NT2/D1 (cell line): Measurements from ENCODE around the gene ABCA2.

Experiments used
- YY1 ChIP-seq: IDR thresholded peaks from 2 replicates; pipeline ENCODE4 v1.6.1; 2011; ENCODE audit not compliant: insufficient read length, insufficient read depth
- ZNF274 ChIP-seq: IDR thresholded peaks from 2 replicates; pipeline ENCODE4 v1.6.1; 2011; ENCODE audit warnings: mild to moderate bottlenecking, low read depth, low read length

DNA sequence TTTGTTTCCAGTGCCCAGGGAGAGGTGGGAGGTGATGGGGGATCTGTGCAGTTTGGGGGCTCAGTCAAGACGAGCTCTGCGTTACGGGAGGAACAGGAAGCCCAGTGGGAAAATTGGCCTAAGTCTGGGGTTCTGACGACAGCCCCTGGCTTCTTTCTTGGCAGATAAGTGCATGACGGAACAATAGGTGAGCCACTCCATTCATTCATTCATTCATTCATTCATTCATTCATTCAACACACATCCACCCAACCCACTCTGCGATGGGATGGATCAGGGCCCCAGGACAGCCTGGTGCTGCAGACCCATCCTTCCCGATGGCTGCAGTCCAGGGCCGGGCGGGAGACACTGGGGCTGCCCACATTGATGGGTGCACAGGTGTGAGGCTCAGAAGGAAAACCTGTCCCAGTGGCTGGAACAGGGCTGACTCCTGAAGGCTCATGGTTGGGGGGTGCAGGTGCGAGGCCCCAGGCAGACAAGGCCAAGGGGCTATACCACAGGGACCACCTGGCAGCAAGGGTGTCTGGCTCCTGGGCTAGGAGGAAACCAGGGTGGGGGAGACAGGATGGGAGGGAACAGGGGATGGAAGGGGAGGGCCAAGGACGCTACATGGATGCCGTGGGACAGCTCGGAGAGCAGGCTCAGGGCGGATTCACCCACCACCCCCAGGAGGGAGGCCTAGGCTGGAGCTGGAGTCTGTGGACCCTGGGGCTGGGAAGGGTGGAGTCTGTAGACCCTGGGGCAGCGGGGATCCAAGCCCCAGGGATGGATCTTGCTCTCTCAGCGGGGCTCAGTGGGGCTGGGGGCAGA lies 47.2 kb downstream of the ABCA2 start:
- TF ChIP-seq ZNF274 (no peak), YY1 (no peak)
